Stimulated activated effector memory CD8-positive, alpha-beta T cell treated with anti-CD3 and anti-CD28 coated beads, Interleukin-12 subunit alpha, Interleukin-12 subunit beta, amount 100 ng/mL, for 72 hours (primary cell): ENCODE measurements around the gene ZNF423.
"Not testable (repeated sequence)": the region's sequence is repeated elsewhere in the genome, so short reads cannot be mapped to it uniquely, and the experiment has no call there.

Experiments
- ATAC-seq: fragments of 150-1000 bp; cut with Tn5 transposase; 2 replicates; pipeline ENCODE4 v1.10.0; 2021
- DNase-seq, 2 donors: peaks; one replicate each; pipeline ENCODE4 v3.0.0; 2021 to 2022; ENCODE audit warnings: low spot score in 2 of 2
- H3K27ac Mint-ChIP-seq: one replicate; pipeline ENCODE4 v1.8.0; 2022; ENCODE audit warnings: mild to moderate bottlenecking, mixed read lengths
- H3K36me3 Mint-ChIP-seq: one replicate; pipeline ENCODE4 v1.8.0; 2022; ENCODE audit warnings: mild to moderate bottlenecking, mixed read lengths
- H3K4me1 Mint-ChIP-seq: one replicate; pipeline ENCODE4 v1.8.0; 2022; ENCODE audit warnings: mixed read lengths
- H3K4me3 Mint-ChIP-seq: one replicate; pipeline ENCODE4 v1.8.0; 2022; ENCODE audit warnings: mild to moderate bottlenecking, mixed read lengths
- H3K9me3 Mint-ChIP-seq: one replicate; pipeline ENCODE4 v1.8.0; 2022; ENCODE audit warnings: mixed read lengths

The ZNF423 gene

GRCh38 chr16:49690778-49691177, 165.1 kb downstream of the ZNF423 start:
- Mint-ChIP-seq H3K4me1 (no peaks in the 10 kb centered on the region), H3K27ac (no peak overlapping the region), H3K4me3 (no peak overlapping the region), H3K36me3 (no peaks in the 10 kb centered on the region), H3K9me3 (no peaks in the 10 kb centered on the region)
- DNase-seq (no peak), ATAC-seq (no peak)

DNA sequence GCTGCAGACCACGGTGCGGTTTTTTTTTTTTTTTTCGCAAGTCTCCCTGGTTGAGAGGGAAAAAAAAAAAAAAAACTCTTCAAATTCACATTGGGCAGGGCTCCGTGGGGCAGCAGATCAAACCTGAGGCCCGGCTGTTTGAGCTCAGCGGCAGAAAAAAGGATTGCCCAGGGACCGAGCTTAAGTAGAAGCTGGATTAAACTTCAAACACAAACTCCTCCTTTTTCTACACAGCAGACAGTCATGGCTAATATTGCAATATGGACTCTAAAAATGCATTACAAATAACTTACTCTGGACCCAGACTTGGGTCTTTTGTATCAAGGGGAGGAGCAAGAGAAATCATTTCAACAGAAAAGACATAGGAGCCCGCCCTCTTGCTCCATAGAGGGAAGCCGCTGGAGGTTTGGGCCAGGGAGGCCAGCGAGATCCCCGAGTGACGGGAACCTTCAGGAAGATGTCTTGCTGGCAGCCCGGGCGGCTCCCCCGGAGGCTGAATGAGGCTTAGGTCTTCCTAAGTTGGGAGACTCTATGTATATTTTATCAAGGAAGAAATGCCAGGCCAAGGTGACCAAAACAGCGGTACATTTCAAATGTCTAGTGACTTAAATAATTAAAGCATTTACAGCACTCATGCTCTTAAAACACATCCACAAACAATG, 167.7 kb downstream of the ZNF423 start:
- Mint-ChIP-seq H3K9me3 (no peaks in the 10 kb centered on the region), H3K4me3 (no peak overlapping the region), H3K27ac (no peak overlapping the region), H3K36me3 (no peaks in the 10 kb centered on the region), H3K4me1 (no peaks in the 10 kb centered on the region)
- DNase-seq (no peak), ATAC-seq (no peak)

- Mint-ChIP-seq H3K4me1 (no peaks in the 10 kb centered on the region), H3K27ac (no peak overlapping the region), H3K4me3 (no peak overlapping the region), H3K36me3 (no peaks in the 10 kb centered on the region), H3K9me3 (no peaks in the 10 kb centered on the region)
- no peak for ATAC-seq
- DNase-seq: no peak
Observed at GRCh38 chr16:49687476-49688002, 168.4 kb downstream of the ZNF423 start.

GRCh38 chr16:49684696-49685095, 171.2 kb downstream of the ZNF423 start:
- Mint-ChIP-seq H3K27ac (no peak overlapping the region), H3K9me3 (no peaks in the 10 kb centered on the region), H3K36me3 (no peaks in the 10 kb centered on the region), H3K4me3 (no peak overlapping the region), H3K4me1 (no peaks in the 10 kb centered on the region)
- ATAC-seq: no peak
- DNase-seq: no peak

DNA sequence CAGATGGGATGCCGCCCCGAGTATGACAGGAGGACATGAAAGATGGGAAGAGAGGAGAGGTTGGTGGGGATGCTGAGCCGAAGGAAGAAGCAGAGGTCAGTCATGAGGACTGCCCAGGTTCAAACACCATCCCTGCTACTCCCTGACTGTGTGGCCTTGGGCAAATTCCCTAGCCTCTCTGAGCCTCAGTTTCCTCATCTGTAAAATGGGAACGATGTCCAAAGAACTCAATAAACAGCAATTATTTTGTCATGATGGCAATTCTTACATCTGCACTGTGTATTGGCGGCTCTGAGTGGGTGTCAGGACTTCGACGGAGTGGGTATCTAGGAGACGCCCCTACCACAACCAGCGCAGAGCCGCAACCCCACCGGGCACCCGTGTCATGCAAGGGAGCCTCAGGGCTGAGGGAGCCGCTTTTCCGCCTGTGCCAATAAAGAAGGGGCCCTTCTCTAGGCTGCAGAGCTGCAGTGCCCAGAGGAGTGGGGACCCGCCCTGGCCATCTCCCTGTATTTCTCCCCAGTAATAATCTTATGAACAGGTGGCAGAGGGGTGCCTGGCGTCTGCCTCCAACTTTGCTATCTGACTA, 173.2 kb downstream of the ZNF423 start:
- Mint-ChIP-seq H3K36me3 (no peaks in the 10 kb centered on the region), H3K27ac (no peak overlapping the region), H3K9me3 (no peaks in the 10 kb centered on the region), H3K4me3 (no peak overlapping the region), H3K4me1 (no peaks in the 10 kb centered on the region)
- no peak for DNase-seq
- ATAC-seq: no peak

DNA sequence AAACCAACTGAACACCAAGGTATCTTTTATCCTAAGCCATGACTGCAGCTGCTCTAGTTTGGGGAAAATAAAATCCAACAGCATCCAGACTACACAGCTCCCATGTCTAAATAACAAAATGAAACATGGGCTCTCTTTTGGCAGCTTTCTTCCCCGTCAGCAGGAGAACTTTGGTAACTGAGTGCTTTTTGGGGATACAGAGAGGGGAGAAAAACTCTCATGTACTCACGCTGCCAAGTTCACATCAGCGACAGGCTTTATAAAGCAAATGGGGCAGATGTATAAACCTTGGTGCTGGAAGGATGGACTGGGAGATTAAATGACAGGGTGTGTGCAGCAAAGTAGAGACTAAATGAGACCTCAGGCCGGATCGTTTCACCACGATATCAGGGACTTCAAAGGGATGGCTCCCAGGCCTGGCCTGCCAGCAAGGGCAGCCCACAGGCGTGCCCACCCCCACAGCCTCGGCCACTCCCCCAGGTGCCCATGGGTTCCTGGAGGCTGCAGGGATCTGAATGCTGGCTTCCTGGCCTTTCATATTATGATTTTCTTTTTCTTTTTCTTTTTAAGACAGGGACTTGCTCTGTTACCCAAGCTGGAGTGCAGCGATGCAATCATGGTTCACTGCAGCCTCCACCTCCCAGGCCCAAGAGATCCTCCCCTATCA, 174.6 kb downstream of the ZNF423 start:
- H3K27ac Mint-ChIP-seq: no peak overlapping the region
- no peak for ATAC-seq
- no peaks in the 10 kb centered on the region for H3K36me3 Mint-ChIP-seq
- H3K4me1 Mint-ChIP-seq: no peaks in the 10 kb centered on the region
- H3K4me3 Mint-ChIP-seq: no peak overlapping the region
- no peak for DNase-seq
- H3K9me3 Mint-ChIP-seq: no peaks in the 10 kb centered on the region

DNA sequence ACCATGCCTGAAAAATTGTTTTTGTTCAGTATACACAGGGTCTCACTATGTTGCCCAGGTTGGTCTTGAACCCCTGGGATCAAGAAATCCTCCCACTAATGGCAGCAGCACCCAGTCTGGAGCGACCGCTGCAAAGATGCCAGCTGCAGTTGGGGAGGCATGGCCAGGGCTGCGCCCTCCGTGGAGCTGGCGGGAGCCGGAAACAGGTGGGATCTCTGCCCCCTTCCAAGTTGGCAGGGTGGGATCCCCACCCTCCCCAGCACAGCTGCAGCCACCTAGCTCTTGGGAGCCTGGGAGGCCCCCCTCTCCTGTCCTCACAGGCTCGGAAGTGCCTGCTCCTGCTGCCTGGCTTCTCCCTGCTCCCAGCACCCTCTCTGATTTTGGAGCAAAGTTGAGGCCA, 176.8 kb downstream of the ZNF423 start:
- no peaks in the 10 kb centered on the region for H3K36me3 Mint-ChIP-seq
- DNase-seq (no peak), ATAC-seq (peak; percentile 3)
- H3K4me1 Mint-ChIP-seq: no peaks in the 10 kb centered on the region
- no peaks in the 10 kb centered on the region for H3K9me3 Mint-ChIP-seq
- no peak overlapping the region for H3K27ac Mint-ChIP-seq
- no peak overlapping the region for H3K4me3 Mint-ChIP-seq

- not testable (repeated sequence) for ATAC-seq, H3K4me3 Mint-ChIP-seq, H3K9me3 Mint-ChIP-seq, DNase-seq, H3K27ac Mint-ChIP-seq, H3K36me3 Mint-ChIP-seq, H3K4me1 Mint-ChIP-seq
Observed at GRCh38 chr16:49677661-49678060, 178.3 kb downstream of the ZNF423 start.

GRCh38 chr16:49675413-49675812, 180.5 kb downstream of the ZNF423 start:
- no peak for ATAC-seq
- H3K27ac Mint-ChIP-seq: no peak overlapping the region
- no peak for DNase-seq
- no peaks in the 10 kb centered on the region for H3K36me3 Mint-ChIP-seq
- no peaks in the 10 kb centered on the region for H3K9me3 Mint-ChIP-seq
- no peaks in the 10 kb centered on the region for H3K4me1 Mint-ChIP-seq
- H3K4me3 Mint-ChIP-seq: no peak overlapping the region

DNA sequence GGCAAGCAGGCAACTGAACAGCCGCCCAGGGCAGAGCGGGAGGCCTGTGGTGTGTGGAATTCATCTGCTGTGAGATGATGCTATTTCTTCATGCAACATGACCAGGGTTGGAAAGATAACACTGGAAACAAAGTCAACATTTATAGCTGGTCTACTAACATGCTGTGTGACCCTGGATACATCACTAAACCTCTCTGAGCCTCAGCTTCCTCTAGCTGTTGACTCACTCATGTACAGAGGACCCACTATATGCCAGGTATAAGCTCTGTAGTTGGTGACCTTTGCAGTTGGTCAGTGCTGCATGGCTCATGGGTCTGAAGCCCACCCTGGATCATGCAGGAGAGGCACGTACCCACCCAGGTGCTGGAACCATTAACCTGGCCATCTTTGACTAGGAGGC, 180.9 kb downstream of the ZNF423 start:
- Mint-ChIP-seq H3K36me3 (no peaks in the 10 kb centered on the region), H3K4me1 (no peaks in the 10 kb centered on the region), H3K9me3 (no peaks in the 10 kb centered on the region), H3K27ac (no peak overlapping the region), H3K4me3 (no peak overlapping the region)
- DNase-seq (no peak), ATAC-seq (no peak)

DNA sequence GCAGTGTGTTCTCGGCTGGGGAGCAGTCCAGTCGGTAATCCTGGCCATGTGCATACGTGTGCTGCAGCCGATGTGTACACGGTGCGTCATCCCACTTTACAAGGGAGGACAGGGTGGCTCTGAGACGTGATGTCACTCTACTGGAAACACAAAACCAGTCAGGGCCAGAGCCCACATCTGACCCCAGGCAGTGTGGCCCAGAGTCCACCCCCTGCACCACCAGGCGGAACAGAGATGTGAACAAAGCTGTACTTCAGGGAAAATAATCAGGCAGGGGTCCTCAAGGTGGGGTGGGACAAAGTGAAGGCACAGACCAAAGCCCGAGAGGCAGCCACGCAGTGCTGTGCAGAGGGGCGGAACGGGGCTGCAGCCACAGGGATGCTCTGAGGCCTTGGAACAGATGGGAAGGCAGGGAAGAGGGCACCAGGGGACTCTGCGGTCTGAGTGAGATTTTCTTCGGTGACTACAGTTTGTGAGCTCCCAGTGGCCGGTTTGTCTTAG, 181.5 kb downstream of the ZNF423 start:
- H3K9me3 Mint-ChIP-seq: no peaks in the 10 kb centered on the region
- ATAC-seq (no peak), DNase-seq (no peak)
- no peaks in the 10 kb centered on the region for H3K36me3 Mint-ChIP-seq
- no peaks in the 10 kb centered on the region for H3K4me1 Mint-ChIP-seq
- no peak overlapping the region for H3K27ac Mint-ChIP-seq
- no peak overlapping the region for H3K4me3 Mint-ChIP-seq

DNA sequence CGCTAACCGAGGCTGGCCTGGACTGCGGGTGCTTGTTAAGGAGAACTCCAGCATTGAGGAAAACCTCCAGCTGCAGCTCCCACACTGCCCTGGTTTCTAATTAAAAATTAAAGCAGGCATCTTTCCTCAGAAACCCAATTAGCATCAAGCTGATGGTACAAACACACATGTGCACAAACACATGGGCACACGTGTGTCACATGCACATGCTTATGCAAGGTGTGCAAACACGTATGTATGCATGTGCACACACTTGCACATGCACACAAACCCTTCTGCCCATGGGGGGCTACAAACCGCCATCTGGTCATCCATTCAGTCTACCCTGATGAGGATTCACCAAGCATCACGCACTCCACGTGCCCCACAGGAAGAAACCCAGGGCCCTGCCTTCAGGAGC, 182.5 kb downstream of the ZNF423 start:
- no peak overlapping the region for H3K4me3 Mint-ChIP-seq
- H3K9me3 Mint-ChIP-seq: no peaks in the 10 kb centered on the region
- ATAC-seq (no peak), DNase-seq (no peak)
- no peaks in the 10 kb centered on the region for H3K4me1 Mint-ChIP-seq
- no peak overlapping the region for H3K27ac Mint-ChIP-seq
- no peaks in the 10 kb centered on the region for H3K36me3 Mint-ChIP-seq

GRCh38 chr16:49672753-49673152, 183.2 kb downstream of the ZNF423 start:
- Mint-ChIP-seq H3K4me1 (no peaks in the 10 kb centered on the region), H3K9me3 (no peaks in the 10 kb centered on the region), H3K27ac (no peak overlapping the region), H3K36me3 (no peaks in the 10 kb centered on the region), H3K4me3 (no peak overlapping the region)
- no peak for DNase-seq
- ATAC-seq: no peak

- no peaks in the 10 kb centered on the region for H3K9me3 Mint-ChIP-seq
- no peak overlapping the region for H3K4me3 Mint-ChIP-seq
- H3K4me1 Mint-ChIP-seq: no peaks in the 10 kb centered on the region
- ATAC-seq (no peak), DNase-seq (no peak)
- no peaks in the 10 kb centered on the region for H3K36me3 Mint-ChIP-seq
- no peak overlapping the region for H3K27ac Mint-ChIP-seq
Observed at GRCh38 chr16:49671333-49671732, 184.6 kb downstream of the ZNF423 start.

GRCh38 chr16:49670627-49671026, 185.3 kb downstream of the ZNF423 start:
- no peaks in the 10 kb centered on the region for H3K36me3 Mint-ChIP-seq
- no peak overlapping the region for H3K27ac Mint-ChIP-seq
- no peaks in the 10 kb centered on the region for H3K9me3 Mint-ChIP-seq
- DNase-seq: no peak
- no peak for ATAC-seq
- no peaks in the 10 kb centered on the region for H3K4me1 Mint-ChIP-seq
- no peak overlapping the region for H3K4me3 Mint-ChIP-seq
